Osteoblast (primary cell): ENCODE measurements around the gene KIF2A. TPM values are rescaled to one million over a fixed set of nuclear protein-coding genes. Genes with fewer than 3 reads are reported as not detected.

Source experiments
- DNase-seq: peaks from one replicate; pipeline ENCODE4 v3.0.0; 2011; ENCODE audit warnings: low spot score, mixed read lengths; ENCODE audit not compliant: insufficient read length; ENCODE audit errors: missing footprints
- H2AFZ ChIP-seq: 2 replicates; pipeline ENCODE4 v1.6.0; 2011; ENCODE audit warnings: mild to moderate bottlenecking, low read length
- H3K27ac ChIP-seq: 2 replicates; pipeline ENCODE4 v1.5.1; 2011; ENCODE audit warnings: mild to moderate bottlenecking, low read depth, low read length, moderate library complexity
- H3K27me3 ChIP-seq: 2 replicates; pipeline ENCODE4 v1.6.0; 2012; ENCODE audit warnings: mild to moderate bottlenecking, control low read depth, inconsistent platforms, low read length, moderate library complexity; ENCODE audit not compliant: insufficient read depth
- H3K36me3 ChIP-seq: 2 replicates; pipeline ENCODE4 v1.5.1; 2011; ENCODE audit warnings: mild to moderate bottlenecking, low read length, control low read depth, moderate library complexity; ENCODE audit not compliant: insufficient read depth
- H3K4me1 ChIP-seq: 2 replicates; pipeline ENCODE4 v1.5.1; 2011; ENCODE audit warnings: mild to moderate bottlenecking, low read length, control low read depth, moderate library complexity; ENCODE audit not compliant: insufficient read depth
- H3K4me2 ChIP-seq: 2 replicates; pipeline ENCODE4 v1.6.0; 2011; ENCODE audit warnings: mild to moderate bottlenecking, low read length; ENCODE audit not compliant: insufficient read depth
- H3K4me3 ChIP-seq: fragments of 200-600 bp; sonication (generic); 3 replicates; pipeline ENCODE4 v1.5.1; 2012; ENCODE audit warnings: mild to moderate bottlenecking, low read length, inconsistent platforms; ENCODE audit not compliant: insufficient read depth
- H3K79me2 ChIP-seq: 2 replicates; pipeline ENCODE4 v1.6.0; 2012; ENCODE audit warnings: mild to moderate bottlenecking, low read length, control low read depth, inconsistent platforms; ENCODE audit not compliant: insufficient read depth
- H3K9me3 ChIP-seq: 2 replicates; pipeline ENCODE4 v1.5.1; 2011; ENCODE audit warnings: low read depth, low read length, control low read depth
- H4K20me1 ChIP-seq: 2 replicates; pipeline ENCODE4 v1.6.0; 2012; ENCODE audit warnings: mild to moderate bottlenecking, low read length, control low read depth; ENCODE audit not compliant: insufficient read depth
- total RNA-seq: library from RNA; depleted of rRNA; stranded (reverse); fragments of >200 nt; gene quantifications from 2 replicates; pipeline ENCODE4 v1.2.3, GENCODE V29; 2012
- TF ChIP-seq, protein P1 (sequence below): IDR thresholded peaks from 2 replicates; pipeline ENCODE4 v1.5.1; 2011; ENCODE audit warnings: mild to moderate bottlenecking, low read depth, low read length, moderate library complexity; ENCODE audit errors: extremely low read depth

The KIF2A gene
- total RNA-seq, 1 donor, result 52.8 TPM

GRCh38 chr5:62273687-62274086, 32.3 kb upstream of the KIF2A start:
- Histone ChIP-seq H4K20me1 (no peaks in the 10 kb centered on the region), H3K9me3 (no peaks in the 10 kb centered on the region), H2AFZ (no peak overlapping the region), H3K4me1 (no peaks in the 10 kb centered on the region), H3K79me2 (no peaks in the 10 kb centered on the region), H3K27me3 (no peaks in the 10 kb centered on the region), H3K27ac (no peak overlapping the region), H3K4me2 (no peak overlapping the region), H3K4me3 (no peak overlapping the region), H3K36me3 (no peaks in the 10 kb centered on the region)
- TF ChIP-seq, protein P1, sequence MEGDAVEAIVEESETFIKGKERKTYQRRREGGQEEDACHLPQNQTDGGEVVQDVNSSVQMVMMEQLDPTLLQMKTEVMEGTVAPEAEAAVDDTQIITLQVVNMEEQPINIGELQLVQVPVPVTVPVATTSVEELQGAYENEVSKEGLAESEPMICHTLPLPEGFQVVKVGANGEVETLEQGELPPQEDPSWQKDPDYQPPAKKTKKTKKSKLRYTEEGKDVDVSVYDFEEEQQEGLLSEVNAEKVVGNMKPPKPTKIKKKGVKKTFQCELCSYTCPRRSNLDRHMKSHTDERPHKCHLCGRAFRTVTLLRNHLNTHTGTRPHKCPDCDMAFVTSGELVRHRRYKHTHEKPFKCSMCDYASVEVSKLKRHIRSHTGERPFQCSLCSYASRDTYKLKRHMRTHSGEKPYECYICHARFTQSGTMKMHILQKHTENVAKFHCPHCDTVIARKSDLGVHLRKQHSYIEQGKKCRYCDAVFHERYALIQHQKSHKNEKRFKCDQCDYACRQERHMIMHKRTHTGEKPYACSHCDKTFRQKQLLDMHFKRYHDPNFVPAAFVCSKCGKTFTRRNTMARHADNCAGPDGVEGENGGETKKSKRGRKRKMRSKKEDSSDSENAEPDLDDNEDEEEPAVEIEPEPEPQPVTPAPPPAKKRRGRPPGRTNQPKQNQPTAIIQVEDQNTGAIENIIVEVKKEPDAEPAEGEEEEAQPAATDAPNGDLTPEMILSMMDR, result no peak
- DNase-seq, result no peak

DNA sequence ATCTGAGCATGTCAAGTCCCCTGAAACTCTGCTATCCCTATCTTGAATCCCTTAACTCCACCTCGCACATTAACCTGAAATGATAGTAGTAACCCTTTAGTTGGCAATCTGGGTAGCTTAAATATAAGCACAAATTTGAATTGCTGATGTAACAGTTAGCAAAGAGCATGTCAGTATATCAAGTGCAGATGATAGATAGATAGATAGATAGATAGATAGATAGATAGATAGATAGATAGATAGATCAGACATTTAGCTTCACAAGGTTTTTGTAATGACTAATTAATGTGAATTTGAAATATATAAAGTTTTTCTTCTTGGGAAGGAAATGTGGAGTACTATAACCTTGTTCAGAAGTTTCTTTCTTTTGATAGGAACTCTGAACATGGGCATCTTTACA, 30.4 kb upstream of the KIF2A start:
- H3K9me3 ChIP-seq, result no peaks in the 10 kb centered on the region
- H3K36me3 ChIP-seq, result no peaks in the 10 kb centered on the region
- H2AFZ ChIP-seq, result no peak overlapping the region
- H3K27me3 ChIP-seq, result no peaks in the 10 kb centered on the region
- H4K20me1 ChIP-seq, result no peaks in the 10 kb centered on the region
- H3K4me1 ChIP-seq, result no peaks in the 10 kb centered on the region
- DNase-seq, result no peak
- no peak overlapping the region for H3K27ac ChIP-seq
- H3K4me2 ChIP-seq, result no peak overlapping the region
- H3K4me3 ChIP-seq, result no peak overlapping the region
- no peaks in the 10 kb centered on the region for H3K79me2 ChIP-seq
- TF ChIP-seq, protein P1, result no peak

DNA sequence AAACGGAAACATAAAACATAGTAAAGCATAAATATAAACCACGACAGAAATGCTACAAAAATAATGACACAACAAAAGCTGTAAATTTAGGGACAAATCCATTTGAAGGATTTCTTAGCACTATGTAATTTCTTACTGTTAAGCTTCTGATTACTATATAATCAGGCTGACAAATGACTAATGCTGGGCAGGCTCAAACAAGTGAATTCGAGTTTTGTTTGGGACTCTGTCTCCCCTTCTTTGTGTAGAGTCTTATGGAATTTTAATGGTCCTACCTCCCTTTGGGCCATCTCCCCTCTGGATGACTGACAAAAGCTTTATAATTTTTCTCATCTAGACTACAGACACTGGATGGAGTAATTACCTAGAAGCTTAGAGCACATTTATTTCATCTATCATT, 24.6 kb upstream of the KIF2A start:
- Histone ChIP-seq H3K9me3 (no peaks in the 10 kb centered on the region), H3K36me3 (no peaks in the 10 kb centered on the region), H3K27ac (no peak overlapping the region), H3K4me3 (no peak overlapping the region), H3K27me3 (peaks cover 7% of the 10 kb centered on the region), H3K4me2 (no peak overlapping the region), H3K4me1 (no peaks in the 10 kb centered on the region), H4K20me1 (no peaks in the 10 kb centered on the region), H3K79me2 (no peaks in the 10 kb centered on the region), H2AFZ (no peak overlapping the region)
- TF ChIP-seq, protein P1, result no peak
- DNase-seq, result no peak

GRCh38 chr5:62282064-62282463, 23.9 kb upstream of the KIF2A start:
- Histone ChIP-seq H3K9me3 (no peaks in the 10 kb centered on the region), H3K4me3 (no peak overlapping the region), H3K36me3 (no peaks in the 10 kb centered on the region), H3K79me2 (no peaks in the 10 kb centered on the region), H3K27me3 (peaks cover 7% of the 10 kb centered on the region), H3K4me1 (no peaks in the 10 kb centered on the region), H3K27ac (no peak overlapping the region), H4K20me1 (no peaks in the 10 kb centered on the region), H3K4me2 (no peak overlapping the region), H2AFZ (no peak overlapping the region)
- TF ChIP-seq, protein P1, result no peak
- DNase-seq, result no peak
